NCI-H1417 treated with DMSO at 0.1 percent for 48 hours (cell line): Measurements from ENCODE around the gene BCAR3.
"Not testable (repeated sequence)": the region's sequence is repeated elsewhere in the genome, so short reads cannot be mapped to it uniquely, and the experiment has no call there.

Source experiments
- DNase-seq: peaks from one replicate; lab custom pipeline; 2025; lab: John Stamatoyannopoulos, UW

The BCAR3 gene

DNA sequence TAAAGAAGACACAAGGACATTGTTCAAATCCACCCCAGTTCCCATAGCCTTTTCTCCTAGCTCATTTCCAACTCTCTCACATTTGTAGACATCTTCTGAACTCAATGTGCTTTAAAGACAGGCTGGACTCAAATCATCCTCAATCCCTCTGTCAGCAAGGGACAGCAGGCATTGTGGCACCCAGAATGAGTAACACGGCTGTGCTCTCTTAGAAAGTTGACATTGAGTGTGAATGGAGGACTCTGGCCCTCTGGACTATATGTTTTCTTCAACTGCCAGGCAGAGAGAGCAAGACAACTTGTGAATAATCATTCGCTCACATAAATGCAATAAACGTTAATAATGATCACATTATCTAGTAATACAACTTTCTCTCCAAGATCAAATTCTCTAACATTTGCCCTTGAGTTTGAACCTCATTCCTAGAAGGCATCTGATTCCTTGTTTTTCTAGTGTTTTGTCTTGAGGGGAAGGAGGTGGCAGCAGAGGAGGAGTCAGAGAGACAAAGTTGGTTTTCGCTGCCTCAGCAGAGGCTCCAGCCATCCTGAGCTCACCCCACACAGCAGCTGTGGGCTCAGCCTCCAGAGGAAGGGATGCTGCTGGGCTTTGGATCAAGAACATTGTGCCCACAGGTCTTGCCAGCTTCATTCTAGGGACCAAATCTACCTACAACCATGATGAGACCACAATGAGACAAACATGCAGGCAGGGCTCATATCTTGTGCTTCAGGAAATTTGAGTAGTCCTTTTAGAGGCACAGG lies 85.1 kb downstream of the BCAR3 start:
- no peak for DNase-seq

DNA sequence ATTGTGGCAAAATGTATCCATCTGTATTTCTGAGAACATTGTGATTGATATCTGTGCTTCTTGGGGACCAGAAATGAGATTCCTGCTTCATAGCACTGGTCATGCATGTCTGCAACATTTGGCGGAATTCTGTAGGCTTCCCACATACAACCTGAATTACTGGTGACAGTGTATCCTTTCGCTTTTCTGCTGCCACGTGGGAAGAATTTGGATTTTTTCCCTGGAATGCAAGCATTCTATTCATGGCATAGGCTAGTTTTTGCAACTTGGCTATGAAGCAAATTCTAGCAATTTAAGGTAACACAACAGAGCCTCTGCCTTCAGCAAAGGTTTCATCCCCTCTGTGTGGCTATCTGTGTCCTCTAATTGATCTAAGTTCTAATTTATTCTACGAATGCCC lies 85.9 kb downstream of the BCAR3 start:
- no peak for DNase-seq

DNA sequence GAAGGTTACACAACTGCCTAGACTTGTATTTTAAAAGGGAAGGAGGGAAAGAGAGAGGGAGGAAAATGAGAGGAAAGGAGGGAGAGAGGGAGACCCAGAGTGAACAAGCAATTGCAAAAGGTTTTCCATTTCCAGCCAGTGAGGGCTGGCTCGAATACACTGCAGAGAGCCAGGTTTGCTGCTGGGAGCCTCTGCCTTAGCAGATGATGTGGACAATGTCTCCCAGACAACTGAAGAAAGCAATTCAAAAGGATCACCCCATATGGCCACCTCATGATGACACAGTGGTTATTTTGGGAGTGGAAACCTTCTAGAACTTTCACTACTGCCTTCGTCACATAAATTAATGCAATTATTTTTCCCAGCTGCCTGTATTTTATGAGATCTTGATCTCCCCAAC lies 86.4 kb downstream of the BCAR3 start:
- DNase-seq: no peak

DNA sequence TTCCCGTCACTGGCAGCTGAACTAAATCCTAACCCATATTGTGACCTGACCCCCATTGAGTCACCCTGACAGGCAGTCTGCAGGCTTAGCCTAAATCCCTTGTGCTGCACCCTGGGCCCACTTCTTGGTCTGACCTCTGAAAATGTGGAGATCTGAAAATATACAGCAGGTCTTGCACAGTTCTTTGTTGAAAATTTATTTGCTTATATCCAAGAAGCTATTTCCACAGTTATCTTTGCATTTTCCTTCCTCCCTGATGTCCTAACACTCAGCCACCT lies 87.1 kb downstream of the BCAR3 start:
- no peak for DNase-seq

DNA sequence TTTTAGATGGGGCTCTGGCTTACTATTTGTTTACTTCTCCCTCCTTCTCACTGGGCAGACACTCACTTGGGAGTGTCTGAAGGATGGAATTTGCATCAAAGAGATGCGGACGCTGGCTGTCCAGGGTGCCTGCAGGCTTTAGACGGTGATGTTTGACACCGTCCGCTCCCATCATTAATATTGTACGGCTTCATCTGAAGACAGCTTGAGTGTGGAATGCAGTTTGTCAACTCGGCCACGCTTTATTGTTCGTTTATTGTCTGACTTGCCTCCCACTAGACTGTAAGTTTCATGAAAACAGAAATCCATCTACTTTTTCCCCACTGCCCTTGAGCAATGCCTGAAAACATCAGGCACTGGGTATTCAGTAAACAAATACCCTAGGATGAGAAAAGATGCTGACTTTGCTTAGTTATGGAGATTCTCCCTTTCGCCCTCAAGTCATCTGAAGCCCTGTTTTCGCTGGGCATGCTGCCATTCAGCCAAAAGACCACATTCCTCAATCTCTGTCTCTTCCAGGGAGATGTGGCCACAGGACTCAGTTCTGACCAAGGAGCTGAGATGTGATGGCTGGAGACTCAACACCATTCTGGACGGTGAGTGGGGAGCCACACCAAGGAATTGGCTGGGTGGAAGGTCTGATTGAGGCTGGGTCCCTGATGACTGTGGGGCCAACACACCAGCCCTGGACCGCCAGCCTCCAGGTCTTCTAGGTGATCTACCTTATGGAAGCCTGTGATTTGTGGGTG lies 87.6 kb downstream of the BCAR3 start:
- DNase-seq: no peak

DNA sequence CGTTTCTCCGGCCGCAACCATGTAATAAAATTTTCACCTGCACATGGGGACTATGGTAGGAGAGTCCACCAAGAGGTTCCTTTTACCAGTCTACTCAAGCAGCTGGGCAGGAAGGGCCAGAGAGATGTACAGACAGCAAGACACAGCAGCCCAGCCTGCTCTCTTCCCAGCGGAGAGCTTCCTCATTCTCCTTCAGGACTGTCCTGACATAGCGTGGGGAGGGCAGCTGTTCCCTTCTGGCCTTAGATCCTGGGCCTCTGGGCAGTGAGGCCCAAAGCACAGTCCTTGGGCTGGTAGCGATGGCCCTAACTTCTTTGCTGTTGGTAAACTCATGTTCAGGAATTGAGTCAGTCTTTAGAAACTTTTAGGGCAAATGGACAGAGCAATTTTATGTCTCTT lies 89.1 kb downstream of the BCAR3 start:
- DNase-seq: no peak

DNA sequence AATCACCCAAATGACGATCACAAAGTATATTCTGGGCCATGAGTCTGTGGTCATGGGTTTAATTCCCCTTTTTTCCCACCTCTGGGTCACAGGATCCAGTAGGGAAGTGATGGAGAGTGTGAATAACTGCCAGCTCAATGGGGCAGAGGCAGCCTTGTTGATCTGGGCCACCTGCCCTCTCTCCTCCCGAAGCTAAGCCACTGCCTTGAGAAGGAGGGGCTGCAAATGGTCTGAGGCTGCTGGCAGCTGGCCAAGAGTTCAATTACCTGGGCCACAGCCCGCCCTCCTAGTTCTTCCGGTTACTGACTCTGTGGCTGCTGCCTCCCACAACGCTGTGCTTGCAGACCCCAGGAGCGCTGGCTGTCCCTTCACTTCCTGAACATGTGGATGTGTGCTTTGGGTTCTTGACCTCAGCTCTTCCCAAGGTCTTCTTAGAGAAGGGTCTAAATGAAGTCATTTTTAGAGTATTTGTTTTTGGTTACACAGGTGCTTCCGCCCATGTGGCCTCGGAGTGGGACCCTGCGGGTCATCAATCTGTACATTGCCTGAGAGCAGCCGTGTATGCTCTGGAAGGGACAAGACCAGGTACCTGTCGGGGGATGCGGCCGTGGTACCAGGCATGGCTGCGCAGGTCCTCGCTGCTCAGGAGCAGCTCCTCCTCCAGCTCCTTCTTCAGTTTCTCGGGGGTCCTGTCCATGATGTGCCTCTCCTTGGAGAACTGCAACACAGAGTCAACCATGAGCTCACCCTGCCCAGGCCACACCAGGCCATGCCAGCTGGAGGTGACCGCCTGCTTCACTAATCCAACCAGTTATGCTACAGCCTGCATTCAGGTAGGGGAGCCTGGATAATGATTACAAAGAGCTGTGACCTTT lies 89.7 kb downstream of the BCAR3 start:
- DNase-seq: peak; percentile 90

DNA sequence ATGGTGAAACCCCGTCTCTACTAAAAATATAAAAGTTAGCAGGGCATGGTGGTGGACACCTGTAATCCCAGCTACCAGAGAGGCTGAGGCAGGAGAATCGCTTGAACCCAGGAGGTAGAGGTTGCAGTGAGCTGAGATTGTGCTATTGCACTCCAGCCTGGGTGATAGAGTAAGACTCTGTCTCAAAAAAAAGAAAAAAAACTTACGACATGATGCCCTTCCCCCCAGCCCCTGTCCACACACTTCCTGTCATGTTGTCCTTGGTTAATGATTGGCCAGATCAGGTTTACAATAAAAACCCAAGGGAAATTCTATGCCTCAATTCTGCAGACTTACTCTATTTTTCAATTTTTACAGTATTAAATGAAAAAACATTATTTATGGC lies 90.4 kb downstream of the BCAR3 start:
- DNase-seq: not testable (repeated sequence)

DNA sequence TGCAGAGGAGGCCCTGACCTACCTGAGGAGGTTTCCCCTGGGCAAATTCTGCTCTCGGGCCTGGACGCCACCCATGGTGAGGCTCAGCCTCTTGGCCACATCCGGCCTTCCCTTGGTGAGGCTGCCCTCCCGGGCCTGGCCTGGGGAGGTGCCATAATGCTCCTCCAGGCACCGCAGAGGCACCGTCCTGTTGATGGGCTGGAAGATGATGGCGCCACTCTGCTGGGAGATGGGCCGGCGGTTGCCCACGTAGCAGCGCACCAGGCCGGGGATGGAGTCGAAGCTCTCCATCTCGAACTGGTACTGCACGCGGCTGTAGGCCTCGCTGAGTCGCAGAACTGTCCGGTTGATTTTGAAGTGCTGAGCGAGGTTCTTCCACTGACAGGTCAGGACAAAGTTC lies 92.7 kb downstream of the BCAR3 start:
- DNase-seq: no peak

DNA sequence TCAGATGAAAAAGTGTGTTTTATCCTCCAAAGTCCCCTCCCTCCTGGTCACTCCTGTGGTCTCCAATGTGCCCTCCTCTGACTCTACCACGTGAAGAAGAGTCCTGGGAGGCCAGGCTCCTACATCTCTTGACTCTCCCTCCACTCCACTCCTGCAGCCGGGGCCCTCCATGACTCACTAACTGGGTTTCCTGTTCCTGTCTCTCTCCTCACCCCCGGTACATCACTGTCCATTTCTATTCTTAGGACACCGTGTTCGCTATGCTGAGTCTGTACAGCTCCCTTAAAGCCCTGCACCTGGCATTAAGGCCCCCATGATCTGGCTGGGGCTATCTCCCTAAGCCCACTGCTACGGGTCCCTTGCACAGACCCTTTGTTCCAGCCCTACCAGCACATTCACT lies 93.4 kb downstream of the BCAR3 start:
- DNase-seq: no peak

DNA sequence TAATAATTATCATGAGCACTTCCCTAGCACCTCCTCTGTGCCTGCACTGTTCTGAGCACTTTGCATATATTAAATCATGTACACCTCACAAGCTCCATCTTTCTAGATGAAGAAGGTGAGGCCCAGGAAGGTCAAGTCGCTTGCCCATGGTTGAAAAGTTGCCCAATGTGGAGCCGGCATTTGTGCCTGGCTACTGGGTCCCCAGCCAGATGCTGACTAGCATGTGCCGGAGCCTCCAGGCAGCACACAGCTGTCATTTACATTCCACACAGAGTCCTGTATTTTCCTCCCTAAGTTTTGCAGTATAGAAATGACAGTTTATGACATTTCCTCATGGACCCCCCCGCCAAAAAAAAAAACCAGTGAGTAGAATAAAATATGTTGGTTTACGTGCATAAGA lies 94.3 kb downstream of the BCAR3 start:
- no peak for DNase-seq

DNA sequence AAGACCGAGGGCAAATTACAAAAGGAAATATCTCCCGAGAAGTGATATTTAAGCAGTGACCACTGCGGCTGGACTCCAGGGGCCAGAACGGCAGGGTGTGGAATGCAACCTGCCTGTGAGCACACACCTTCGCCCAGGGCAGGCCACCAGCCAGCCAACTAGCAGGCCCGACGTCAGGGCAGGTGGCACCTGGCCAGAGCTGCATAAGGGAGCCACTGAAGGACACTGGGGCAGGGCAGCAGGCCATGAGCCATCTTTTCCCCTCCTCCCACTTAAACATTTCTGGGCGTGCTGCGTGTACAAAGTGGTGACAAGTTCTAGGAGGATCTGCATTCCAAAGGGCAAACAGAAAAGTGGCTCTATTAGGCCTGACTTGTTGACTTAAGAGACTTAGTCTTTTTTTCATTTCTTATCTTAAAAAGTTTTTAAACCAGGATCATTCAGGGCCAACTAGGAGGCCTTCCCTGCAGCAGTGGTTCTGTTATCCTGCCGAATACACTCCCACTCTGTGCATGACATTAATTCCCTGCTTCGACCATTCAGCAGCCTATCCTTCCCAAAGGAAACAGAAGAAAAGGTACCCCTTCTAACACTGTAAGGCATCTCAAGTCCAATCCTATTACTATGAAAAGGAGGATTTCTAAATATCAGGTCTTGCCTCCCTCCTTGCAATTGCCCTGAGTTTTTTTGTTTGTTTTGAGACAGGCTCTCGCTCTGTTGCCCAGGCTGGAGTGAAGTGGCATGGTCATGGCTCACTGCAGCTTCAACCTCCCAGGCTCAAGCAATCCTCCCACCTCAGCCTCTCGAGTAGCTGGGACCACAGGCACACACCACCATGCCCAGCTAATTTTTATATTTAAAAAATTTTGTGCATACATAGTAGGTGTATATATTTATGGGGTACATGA lies 96.3 kb downstream of the BCAR3 start:
- no peak for DNase-seq

DNA sequence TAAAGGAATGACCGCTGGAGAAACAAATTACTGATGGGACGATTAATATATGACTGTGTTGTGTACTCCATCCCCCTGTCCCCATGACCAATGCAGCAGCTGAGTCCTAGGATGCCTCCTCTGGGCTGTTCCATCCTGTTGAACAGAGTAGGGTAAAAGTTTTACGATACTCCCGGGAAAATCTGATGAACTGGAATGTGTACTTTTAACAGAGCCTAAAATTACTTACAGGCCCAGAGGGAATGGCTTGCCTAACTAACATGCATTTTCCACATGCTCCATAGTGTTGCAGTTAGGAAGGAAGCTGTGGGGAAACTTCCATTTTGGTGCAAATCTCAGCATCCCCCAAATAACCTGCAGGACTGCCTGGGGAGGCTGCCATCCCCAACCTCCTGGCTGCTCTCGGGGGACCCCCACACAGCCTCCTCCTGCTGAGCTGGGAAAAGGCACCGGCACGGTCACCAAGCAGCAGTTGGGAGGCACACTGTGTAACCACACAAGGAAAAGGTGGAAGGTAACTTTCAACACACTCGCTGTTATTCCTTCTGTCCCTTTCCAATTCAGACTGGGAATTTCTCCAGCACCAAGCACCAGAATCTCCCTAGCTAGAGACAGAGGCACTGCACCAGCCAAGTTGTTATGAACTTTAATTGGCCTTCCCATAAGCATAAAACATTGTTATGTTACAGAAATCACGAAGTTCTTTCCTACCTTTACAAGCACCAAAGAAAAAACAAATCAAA lies 97.2 kb downstream of the BCAR3 start:
- no peak for DNase-seq

DNA sequence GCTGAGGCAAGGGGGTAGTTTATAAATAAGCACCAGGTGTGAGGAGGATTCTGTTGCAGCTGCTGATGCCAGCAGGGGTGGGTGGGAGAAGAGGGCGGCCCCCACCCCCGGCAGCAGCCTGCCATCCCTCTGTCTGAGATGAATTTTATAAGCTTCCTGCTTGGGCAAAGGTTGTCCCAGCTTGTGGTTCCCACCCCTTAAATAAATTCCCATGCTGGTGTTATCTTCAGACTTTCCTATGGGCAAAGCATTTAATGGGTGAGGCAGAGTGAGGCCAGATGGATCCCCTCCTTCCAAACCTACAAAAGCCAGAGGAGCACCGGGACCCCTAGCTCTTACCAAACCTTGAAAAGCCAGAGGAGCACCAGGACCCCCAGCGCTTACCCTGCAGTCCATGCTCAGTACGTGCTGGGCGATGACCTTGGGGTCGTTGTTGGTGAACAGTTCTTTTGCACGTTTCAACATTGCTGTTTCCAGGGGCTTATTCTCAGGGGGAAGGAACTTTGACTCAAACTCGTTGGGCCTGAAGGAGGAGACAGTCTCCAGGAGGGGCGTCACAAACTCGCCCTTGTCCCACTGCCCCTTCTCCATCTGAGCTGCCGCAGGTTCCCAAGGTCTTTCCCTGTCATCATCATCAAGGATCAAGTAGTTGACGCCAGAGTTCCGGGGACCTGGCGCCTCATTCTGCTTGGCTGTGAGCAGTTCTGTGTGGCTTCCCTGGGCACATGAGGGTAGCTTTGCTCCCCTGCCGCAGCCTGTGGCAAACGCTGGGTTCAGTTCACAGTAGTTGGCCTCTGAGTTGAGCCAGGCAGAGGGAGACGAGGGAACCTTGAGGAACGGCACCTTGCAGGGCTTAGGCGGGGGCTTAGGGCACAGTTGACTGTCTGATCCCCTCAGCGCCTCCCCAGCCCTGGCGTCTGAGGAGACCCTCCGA lies 99.5 kb downstream of the BCAR3 start:
- DNase-seq: no peak

DNA sequence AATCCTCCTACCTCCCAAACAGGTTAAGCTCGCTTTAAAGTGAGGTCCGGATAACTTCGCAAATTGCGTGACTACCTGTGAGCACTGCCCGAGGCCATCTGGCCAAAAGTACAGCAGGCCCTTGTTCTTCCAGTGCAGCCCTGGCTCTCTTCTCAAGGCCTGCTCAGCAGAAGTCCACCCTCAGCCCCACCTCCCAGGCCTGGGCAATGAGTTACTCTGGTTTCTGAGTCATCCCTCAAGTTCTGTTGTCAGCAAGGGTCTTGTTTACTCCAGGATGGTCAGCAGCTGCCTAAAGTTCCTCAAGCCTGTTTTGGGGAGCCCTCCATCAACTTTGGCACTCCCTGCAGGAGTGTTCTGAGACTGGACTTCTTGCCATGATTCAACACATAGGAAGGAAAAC lies 101.7 kb downstream of the BCAR3 start:
- no peak for DNase-seq

DNA sequence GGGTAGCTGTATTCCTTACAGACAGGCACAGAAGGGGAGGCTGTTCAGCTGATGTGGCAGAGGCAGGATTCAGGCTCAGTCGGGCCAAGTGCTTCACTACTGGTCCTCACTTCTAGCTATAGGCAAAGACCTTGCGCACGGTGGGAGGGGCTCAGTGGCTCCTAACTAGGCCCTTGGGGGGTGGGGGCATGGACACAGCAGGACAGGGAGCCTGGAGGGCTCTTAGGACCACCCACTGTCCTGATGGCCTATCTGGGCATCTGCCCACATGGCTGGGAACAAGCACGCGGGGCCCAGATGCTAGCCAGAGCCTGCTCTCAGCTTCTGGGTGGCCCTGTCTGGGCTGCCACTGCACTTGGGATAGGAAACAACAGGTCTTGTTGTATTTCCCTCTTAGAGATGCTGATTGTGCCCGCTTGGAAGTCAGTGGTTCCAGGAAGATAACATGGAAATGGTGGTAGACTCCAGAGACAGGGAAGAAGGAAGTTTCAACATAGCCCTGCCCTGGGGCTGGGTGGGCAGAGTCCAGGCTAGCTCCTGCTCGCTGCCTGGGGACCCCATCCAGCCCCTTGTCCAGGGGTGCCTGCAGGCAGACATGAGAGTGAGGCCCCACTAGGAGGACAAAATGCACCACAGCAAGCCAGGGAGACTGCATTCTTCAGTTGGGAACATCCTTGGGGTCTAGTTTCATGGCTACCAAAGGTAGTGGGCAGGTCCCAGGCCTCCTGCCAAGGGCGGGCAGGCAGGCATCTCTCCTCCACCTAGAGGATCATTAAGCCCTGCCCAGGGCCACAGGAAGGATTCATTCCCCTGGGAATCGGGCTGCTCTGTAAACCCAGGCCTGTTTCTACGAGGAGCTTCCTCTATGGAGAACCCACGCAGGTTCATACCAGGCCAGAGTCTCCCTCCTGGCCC lies 102.5 kb downstream of the BCAR3 start:
- DNase-seq: no peak

DNA sequence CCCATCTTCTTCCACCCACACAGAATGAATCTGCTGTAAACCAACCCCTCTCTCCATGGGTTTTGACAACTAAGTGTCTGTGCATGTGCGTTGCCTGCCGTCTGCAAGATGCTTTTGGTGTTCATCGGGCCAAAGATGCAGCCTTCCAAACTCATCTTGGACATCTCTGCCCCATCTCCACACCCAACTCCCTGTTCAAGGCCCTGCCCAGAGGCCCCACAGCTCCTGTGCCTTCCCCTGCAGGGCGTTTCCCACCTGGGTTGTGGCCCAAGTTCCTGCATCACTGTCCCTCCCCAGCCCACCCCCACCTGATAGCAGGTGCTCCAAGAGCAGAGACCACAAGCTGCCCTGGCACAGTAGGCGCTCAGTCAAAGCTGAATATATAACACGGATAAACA lies 103.2 kb downstream of the BCAR3 start:
- no peak for DNase-seq

DNA sequence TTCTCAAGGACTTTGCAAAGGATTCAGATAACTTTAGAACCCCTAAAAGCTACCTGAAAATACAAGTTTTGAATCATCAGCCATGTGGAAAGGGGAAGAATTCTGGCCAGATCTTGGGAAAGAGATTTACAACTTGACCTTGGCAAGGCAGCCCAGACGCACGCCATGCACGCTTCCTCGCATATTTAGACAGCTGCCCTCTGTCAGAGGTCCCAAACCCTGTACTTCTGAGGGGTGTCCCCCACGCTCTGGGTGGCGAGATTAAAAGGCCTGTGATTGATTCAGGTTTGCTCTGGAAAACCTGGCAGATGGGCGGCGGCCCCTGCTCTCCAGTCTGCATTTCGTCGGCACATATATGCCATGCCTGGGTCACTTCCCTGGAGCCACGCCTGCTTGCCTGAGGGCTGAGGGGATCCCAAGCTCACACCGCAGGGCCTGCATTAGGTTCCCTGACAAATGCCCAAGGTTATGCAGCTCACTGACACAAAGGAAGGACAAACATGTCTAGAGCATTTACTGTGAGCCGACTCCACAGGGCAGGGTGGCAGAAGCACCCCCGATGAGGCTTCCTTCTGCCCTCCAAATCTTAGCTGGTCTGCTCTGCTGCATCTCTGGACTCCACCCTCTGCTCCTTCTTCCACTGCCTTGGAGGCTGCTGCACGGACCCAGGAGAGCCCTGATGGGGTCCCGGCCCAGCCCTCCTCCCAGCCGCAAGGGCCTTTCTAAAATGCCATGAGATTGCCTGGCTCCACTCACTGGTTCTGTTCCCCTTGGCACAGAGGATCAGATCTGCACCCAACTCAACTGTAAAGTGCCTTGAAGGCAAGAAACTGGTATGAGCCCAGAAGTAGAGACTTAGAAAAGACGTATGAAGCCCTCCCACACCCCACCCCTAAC lies 103.9 kb downstream of the BCAR3 start:
- no peak for DNase-seq
